Measurements from ENCODE around the gene APLNR.

Gene APLNR

DNA sequence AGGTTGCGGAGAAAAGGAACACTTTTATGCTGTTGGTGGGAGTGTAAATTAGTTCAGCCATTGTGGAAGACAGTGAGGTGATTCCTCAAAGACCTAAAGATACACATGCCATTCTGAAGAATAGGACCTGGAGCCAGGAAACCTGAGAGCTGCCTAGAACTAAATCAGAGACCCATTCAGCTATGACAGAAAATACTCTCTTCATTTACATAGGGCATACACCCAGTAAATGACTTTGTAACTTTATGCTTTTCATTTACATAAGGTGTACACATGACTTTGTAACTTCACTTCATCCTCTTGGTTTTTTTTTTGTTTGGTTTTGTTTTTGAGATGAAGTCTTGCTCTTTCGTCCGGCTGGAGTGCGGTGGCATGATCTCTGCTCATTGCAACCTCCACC lies 25.1 kb upstream of the APLNR start:
- TF ChIP-seq ZFX (IDR thresholded peaks at IDR 0.05; ENCODE audit: borderline replicate concordance), result no peak
- TF ChIP-seq, protein P1, sequence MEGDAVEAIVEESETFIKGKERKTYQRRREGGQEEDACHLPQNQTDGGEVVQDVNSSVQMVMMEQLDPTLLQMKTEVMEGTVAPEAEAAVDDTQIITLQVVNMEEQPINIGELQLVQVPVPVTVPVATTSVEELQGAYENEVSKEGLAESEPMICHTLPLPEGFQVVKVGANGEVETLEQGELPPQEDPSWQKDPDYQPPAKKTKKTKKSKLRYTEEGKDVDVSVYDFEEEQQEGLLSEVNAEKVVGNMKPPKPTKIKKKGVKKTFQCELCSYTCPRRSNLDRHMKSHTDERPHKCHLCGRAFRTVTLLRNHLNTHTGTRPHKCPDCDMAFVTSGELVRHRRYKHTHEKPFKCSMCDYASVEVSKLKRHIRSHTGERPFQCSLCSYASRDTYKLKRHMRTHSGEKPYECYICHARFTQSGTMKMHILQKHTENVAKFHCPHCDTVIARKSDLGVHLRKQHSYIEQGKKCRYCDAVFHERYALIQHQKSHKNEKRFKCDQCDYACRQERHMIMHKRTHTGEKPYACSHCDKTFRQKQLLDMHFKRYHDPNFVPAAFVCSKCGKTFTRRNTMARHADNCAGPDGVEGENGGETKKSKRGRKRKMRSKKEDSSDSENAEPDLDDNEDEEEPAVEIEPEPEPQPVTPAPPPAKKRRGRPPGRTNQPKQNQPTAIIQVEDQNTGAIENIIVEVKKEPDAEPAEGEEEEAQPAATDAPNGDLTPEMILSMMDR (IDR thresholded peaks at IDR 0.05), result no peak
- no peak overlapping the region for H3K27ac ChIP-seq

DNA sequence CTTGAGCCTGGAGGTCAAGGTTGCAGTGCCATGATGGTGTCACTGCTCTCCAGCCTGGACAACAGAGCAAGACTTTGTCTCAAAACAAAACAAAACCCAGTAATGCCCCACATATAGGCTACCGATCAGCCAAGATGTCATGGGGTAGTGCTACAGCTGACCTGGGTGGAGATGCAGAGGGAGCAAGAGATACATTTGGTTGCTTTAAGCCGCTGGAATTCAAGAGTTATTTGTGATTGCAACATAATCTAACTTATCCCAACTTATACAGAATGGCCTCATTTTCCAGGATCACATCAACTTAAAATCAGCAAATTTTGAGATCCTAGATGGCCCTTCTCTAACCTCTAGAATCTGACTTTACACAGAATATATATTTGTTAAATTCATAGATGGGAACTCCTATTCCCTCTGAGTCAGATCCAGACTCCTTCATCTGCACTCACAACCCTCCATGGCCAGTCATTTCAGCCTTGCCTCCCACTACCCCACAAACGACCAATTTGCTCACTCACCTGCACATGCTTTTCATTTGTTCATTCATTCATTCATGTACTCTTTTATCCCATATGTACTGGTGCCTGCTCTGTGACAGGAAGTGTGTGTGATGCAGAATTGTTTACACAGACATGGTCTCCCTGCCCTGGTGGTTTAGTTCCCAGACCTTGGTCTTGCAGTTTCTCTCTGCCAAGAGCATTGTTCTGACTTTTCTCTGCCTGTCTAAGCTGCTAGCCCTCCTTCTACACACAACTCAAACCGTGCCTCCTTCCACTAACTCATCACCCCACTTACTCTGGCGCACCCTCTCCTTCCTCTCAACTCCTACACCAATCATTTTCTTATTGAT lies 24.1 kb upstream of the APLNR start:
- no peak overlapping the region for H3K27ac ChIP-seq
- TF ChIP-seq, protein P1 (IDR thresholded peaks at IDR 0.05), result no peak
- no peak for TF ChIP-seq ZFX (IDR thresholded peaks at IDR 0.05; ENCODE audit: borderline replicate concordance)

GRCh38 chr11:57256119-57256518 lies 19.1 kb upstream of the APLNR start:
- no peak for TF ChIP-seq ZFX (IDR thresholded peaks at IDR 0.05; ENCODE audit: borderline replicate concordance)
- TF ChIP-seq, protein P1 (IDR thresholded peaks at IDR 0.05), result no peak
- H3K27ac ChIP-seq, result no peak overlapping the region

GRCh38 chr11:57255618-57256017 lies 18.6 kb upstream of the APLNR start:
- H3K27ac ChIP-seq, result no peak overlapping the region
- no peak for TF ChIP-seq ZFX (IDR thresholded peaks at IDR 0.05; ENCODE audit: borderline replicate concordance)
- TF ChIP-seq, protein P1 (IDR thresholded peaks at IDR 0.05), result no peak

- no peak overlapping the region for H3K27ac ChIP-seq
- TF ChIP-seq, protein P1 (IDR thresholded peaks at IDR 0.05), result no peak
- no peak for TF ChIP-seq ZFX (IDR thresholded peaks at IDR 0.05; ENCODE audit: borderline replicate concordance)
Measured at GRCh38 chr11:57254631-57255030, 17.6 kb upstream of the APLNR start.

GRCh38 chr11:57251491-57252104 lies 14.5 kb upstream of the APLNR start:
- TF ChIP-seq, protein P1 (IDR thresholded peaks at IDR 0.05), result no peak
- TF ChIP-seq ZFX (IDR thresholded peaks at IDR 0.05; ENCODE audit: borderline replicate concordance), result no peak

DNA sequence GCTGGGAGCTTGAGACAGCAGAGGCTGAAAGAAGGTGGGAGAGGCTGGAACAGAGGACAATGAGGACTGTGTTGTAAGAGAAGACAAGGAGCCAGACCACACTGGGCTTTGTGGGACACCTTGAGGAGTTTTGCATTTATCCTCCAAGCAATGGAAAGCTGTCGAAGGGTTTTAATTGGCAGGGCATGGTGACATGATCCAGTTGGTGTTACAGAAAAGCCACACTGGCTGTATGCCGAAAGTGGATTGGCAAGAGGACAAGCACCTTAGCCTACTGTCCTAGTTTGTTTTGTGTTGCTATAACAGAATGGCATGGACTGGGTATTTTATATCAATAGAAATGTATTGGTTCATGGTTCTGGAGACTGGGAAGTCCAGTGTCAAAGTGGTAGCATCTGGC lies 14.0 kb upstream of the APLNR start:
- TF ChIP-seq, protein P1 (IDR thresholded peaks at IDR 0.05), result no peak
- TF ChIP-seq ZFX (IDR thresholded peaks at IDR 0.05; ENCODE audit: borderline replicate concordance), result no peak
- no peak overlapping the region for H3K27ac ChIP-seq

More at GRCh38 chr11:57251491-57252104, 14.5 kb upstream of the APLNR start:
- no peak overlapping the region for H3K27ac ChIP-seq
